ENCODE data around the gene SPATA13.
"Not testable (repeated sequence)": the region's sequence is repeated elsewhere in the genome, so short reads cannot be mapped to it uniquely, and the experiment has no call there.

SPATA13 gene

DNA sequence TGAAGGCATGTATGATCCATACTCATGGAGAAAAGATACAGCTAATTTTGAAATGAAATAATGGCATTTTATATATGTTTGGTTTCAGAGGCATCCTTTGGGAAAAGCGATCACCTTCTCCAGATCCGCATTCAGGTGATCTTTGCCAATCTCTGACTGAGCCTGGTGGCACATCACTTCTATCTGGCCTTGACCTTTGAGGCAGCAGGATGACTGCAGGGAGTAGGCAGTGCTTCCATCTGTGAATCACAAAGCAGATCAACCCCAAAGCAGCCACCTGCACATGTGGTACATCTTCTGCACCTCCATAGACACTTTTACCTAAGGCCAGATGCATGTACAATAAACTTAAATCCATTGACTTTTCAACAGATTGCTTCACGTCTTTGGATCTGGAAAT is 53.4 kb downstream of the SPATA13 start:
- H3K4me3 ChIP-seq (ENCODE audit: low read depth, low read length): no peak overlapping the region
- TF ChIP-seq, protein P1, sequence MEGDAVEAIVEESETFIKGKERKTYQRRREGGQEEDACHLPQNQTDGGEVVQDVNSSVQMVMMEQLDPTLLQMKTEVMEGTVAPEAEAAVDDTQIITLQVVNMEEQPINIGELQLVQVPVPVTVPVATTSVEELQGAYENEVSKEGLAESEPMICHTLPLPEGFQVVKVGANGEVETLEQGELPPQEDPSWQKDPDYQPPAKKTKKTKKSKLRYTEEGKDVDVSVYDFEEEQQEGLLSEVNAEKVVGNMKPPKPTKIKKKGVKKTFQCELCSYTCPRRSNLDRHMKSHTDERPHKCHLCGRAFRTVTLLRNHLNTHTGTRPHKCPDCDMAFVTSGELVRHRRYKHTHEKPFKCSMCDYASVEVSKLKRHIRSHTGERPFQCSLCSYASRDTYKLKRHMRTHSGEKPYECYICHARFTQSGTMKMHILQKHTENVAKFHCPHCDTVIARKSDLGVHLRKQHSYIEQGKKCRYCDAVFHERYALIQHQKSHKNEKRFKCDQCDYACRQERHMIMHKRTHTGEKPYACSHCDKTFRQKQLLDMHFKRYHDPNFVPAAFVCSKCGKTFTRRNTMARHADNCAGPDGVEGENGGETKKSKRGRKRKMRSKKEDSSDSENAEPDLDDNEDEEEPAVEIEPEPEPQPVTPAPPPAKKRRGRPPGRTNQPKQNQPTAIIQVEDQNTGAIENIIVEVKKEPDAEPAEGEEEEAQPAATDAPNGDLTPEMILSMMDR (IDR thresholded peaks at IDR 0.05; ENCODE audit: insufficient read depth, low read length, missing control alignments): no peak
- POLR2A ChIA-PET: no interaction called here
- CTCF ChIA-PET: interaction anchor here (0.8 to 6.0 kb wide), 4 partner anchors 10 to 194 kb away, joined by 3 to 38 read pairs (median 4); no protein-coding TSS in a partner anchor
- no peak for DNase-seq (ENCODE audit: low read depth, low spot score)

DNA sequence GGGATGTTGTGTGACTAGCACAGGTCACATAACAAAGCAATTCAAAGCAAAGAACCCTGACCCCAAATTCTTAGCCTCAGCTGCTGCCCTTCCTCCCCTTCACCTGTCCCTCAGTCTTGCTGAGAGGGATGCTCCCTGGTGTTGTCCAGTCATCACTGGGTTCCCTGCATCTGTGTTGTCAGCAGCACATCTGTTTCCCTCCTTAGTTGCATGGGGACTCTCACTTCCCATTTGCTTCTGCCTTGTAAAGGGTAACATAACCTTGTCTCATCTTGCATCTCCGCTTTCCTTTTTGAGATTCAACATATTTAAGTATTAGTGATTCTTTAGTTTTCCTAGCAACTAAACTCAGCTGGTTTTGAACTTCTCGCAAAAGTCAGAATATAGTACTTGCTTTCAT is 54.0 kb downstream of the SPATA13 start:
- TF ChIP-seq, protein P1 (IDR thresholded peaks at IDR 0.05; ENCODE audit: insufficient read depth, low read length, missing control alignments): no peak
- ChIA-PET POLR2A (no interaction called here), CTCF (interaction anchor here (1.2 to 6.0 kb wide), 3 partner anchors 15 to 193 kb away, joined by 8 to 38 read pairs (median 36); no protein-coding TSS in a partner anchor)
- DNase-seq (ENCODE audit: low read depth, low spot score): no peak
- H3K4me3 ChIP-seq (ENCODE audit: low read depth, low read length): no peak overlapping the region

DNA sequence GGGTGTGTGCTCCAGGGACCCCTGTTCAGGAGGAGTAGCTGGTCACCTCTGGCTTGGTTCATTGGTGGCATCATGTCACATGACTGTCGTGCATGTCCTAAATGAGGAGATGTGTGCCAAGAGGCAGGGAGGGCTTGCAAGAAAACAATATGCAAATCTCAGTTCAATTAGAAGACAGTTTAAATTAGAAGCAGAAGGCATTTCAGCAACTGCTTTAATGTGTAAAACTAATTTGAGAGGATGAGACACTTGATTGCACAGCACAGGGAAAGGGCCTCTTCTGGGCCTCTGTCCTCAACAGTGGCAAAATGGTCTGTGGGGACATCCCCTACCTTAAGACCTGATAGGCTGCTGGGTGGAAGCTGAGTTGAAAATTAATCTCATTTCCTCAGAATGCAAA is 54.6 kb downstream of the SPATA13 start:
- DNase-seq (ENCODE audit: low read depth, low spot score): no peak
- TF ChIP-seq, protein P1 (IDR thresholded peaks at IDR 0.05; ENCODE audit: insufficient read depth, low read length, missing control alignments): no peak
- ChIA-PET POLR2A (no interaction called here), CTCF (interaction anchor here (1.2 to 6.0 kb wide), 3 partner anchors 15 to 194 kb away, joined by 8 to 38 read pairs (median 36); no protein-coding TSS in a partner anchor)
- H3K4me3 ChIP-seq (ENCODE audit: low read depth, low read length): no peak overlapping the region

DNA sequence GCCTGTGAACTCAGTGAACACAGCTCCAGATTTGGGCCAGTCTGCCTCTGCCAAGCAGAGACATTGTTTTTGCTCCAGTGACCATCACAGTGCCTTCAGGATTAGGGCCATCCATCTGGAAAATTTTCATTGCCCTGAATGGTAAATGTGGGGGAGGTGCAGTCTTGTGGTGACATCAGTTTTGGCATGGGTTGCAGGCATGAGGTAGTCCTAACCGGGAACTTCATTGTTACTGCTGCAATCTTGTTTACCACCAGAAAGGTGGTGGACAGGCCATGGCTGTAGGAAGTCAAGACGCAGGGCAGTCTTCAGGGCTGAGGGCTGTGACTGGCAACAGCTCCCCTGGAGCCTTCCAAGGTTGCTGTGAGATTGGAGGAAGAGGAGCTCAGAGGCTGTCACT is 55.2 kb downstream of the SPATA13 start:
- ChIA-PET CTCF (interaction anchor here (1.2 to 6.0 kb wide), 3 partner anchors 14 to 194 kb away, joined by 8 to 38 read pairs (median 36); no protein-coding TSS in a partner anchor), POLR2A (no interaction called here)
- no peak for DNase-seq (ENCODE audit: low read depth, low spot score)
- TF ChIP-seq, protein P1 (IDR thresholded peaks at IDR 0.05; ENCODE audit: insufficient read depth, low read length, missing control alignments): no peak
- no peak overlapping the region for H3K4me3 ChIP-seq (ENCODE audit: low read depth, low read length)

DNA sequence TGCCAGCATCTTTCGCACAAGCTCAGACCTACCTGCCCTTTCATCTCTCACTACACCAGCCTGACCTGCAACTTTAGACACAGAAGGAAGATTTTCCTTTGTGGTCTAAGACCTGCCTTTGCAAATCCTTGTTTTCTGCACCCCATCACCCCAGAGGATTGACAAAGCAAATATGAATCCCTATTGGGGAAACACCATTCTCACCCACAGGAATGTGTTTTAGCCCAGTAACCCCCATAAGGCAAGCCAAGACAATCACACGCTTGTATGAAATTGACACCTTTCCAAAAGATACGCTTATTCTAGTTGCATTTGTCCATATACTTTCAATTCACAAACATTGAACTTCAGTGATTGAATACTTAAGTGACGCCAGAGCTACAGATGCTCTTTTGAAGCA is 55.7 kb downstream of the SPATA13 start:
- POLR2A ChIA-PET: no interaction called here

DNA sequence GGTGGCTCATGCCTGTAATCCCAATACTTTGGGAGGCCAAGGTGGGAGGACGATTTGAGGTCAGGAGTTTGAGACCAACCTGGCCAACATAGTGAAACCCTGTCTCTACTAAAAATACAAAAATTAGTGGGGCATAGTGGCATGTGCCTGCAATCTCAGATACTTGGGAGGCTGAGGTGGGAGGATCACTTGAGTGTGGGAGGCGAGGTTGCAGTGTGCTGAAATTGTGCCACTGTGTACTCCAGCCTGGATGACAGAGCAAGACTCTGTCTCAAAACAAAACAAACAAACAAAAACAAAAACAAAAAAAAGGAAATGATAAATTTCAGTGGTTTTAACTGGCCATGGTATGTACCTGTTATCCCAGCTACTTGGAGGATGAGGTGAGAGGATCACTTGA is 56.3 kb downstream of the SPATA13 start:
- CTCF ChIA-PET: interaction anchor here (6.0 to 12.9 kb wide), 2 partner anchors 13 to 196 kb away, joined by 38 to 438 read pairs; no protein-coding TSS in a partner anchor
- H3K4me3 ChIP-seq (ENCODE audit: low read depth, low read length); POLR2A ChIA-PET; DNase-seq (ENCODE audit: low read depth, low spot score): not testable (repeated sequence)

More for the DNA sequence above, 55.7 kb downstream of the SPATA13 start:
- CTCF ChIA-PET: interaction anchor here (2.2 to 6.0 kb wide), 2 partner anchors 14 to 195 kb away, joined by 36 to 38 read pairs; no protein-coding TSS in a partner anchor
- no peak overlapping the region for H3K4me3 ChIP-seq (ENCODE audit: low read depth, low read length)
- TF ChIP-seq, protein P1 (IDR thresholded peaks at IDR 0.05; ENCODE audit: insufficient read depth, low read length, missing control alignments): no peak
- DNase-seq (ENCODE audit: low read depth, low spot score): no peak

Measured in AG04449 (cell line).